SK-N-SH (cell line): Measurements from ENCODE around the gene ANKRD60. TPM values are rescaled to one million over a fixed set of nuclear protein-coding genes. Genes with fewer than 3 reads are reported as not detected.

Experiments used
- CTCF ChIA-PET: fragments of 300-600, 350-600 bp; formaldehyde crosslinking; extraction: SDS; loops from one replicate; lab custom pipeline; 2021; lab: Yijun Ruan, JAX
- POLR2A ChIA-PET: fragments of 350-600 bp; sonication (Branson Sonifier 250); formaldehyde crosslinking; extraction: SDS; loops from one replicate; lab custom pipeline; 2020; ENCODE audit warnings: antibody characterized with exemption, inconsistent platforms; lab: Yijun Ruan, JAX
- DNase-seq: peaks from one replicate; pipeline ENCODE4 v3.0.0; 2012
- H2AFZ ChIP-seq: fragments of 200-600 bp; sonication (generic); 2 replicates; pipeline ENCODE4 v1.8.1; 2016; ENCODE audit warnings: antibody characterized with exemption, mild to moderate bottlenecking, low read depth
- H3F3A ChIP-seq: fragments of 200-600 bp; sonication (generic); replicated peaks from 2 replicates; pipeline ENCODE3; 2016; ENCODE audit warnings: antibody characterized with exemption, mild to moderate bottlenecking; ENCODE audit not compliant: insufficient read depth
- H3K27ac ChIP-seq, 2 experiments: fragments of 200-500 bp in 1 of 2; fragments of 200-600 bp in 1 of 2; sonication (Bioruptor generic) in 1 of 2; sonication (generic), shearing (Covaris generic) in 1 of 2; 2 replicates each; pipeline versions ENCODE4 v1.5.1 to v1.6.1; 2014 to 2016; ENCODE audit warnings: low read depth in 2 of 2, inconsistent platforms in 1 of 2, low read length in 1 of 2, mild to moderate bottlenecking in 1 of 2, mixed read lengths in 1 of 2
- H3K27me3 ChIP-seq: fragments of 200-600 bp; sonication (generic), shearing (Covaris generic); 2 replicates; pipeline ENCODE4 v1.6.1; 2016; ENCODE audit warnings: mixed run types; ENCODE audit not compliant: insufficient read depth
- H3K36me3 ChIP-seq, 2 experiments: fragments of 200-500 bp in 1 of 2; fragments of 200-600 bp in 1 of 2; sonication (Bioruptor generic) in 1 of 2; sonication (generic) in 1 of 2; replicated peaks in 1 of 2; 2 replicates each; pipeline versions ENCODE3 to v1.5.1; 2014 to 2016; ENCODE audit warnings: low read length in 1 of 2, mild to moderate bottlenecking in 1 of 2; ENCODE audit not compliant: insufficient read depth in 2 of 2, control insufficient read depth in 1 of 2
- H3K4me1 ChIP-seq, 2 experiments: fragments of 200-500 bp in 1 of 2; fragments of 200-600 bp in 1 of 2; sonication (Bioruptor generic) in 1 of 2; sonication (generic), shearing (Covaris generic) in 1 of 2; 2 replicates each; pipeline versions ENCODE4 v1.5.1 to v1.6.1; 2014 to 2016; ENCODE audit warnings: low read depth in 1 of 2, low read length in 1 of 2, mixed run types in 1 of 2; ENCODE audit not compliant: insufficient read depth in 2 of 2, control insufficient read depth in 1 of 2
- H3K4me2 ChIP-seq: fragments of 200-600 bp; sonication (generic), shearing (Covaris generic); 2 replicates; pipeline ENCODE4 v1.6.1; 2017; ENCODE audit warnings: mixed run types
- H3K4me3 ChIP-seq, 2 experiments: fragments of 200-500 bp in 1 of 2; fragments of 200-600 bp in 1 of 2; sonication (Bioruptor generic) in 1 of 2; sonication (generic), shearing (Covaris generic) in 1 of 2; 2 replicates each; pipeline versions ENCODE4 v1.5.1 to v1.8.1; 2014 to 2016; ENCODE audit warnings: low read depth in 2 of 2, inconsistent platforms in 1 of 2, low read length in 1 of 2, mild to moderate bottlenecking in 1 of 2, mixed read lengths in 1 of 2, moderate library complexity in 1 of 2
- H3K79me2 ChIP-seq: fragments of 200-600 bp; sonication (generic); 2 replicates; pipeline ENCODE4 v1.8.1; 2017; ENCODE audit warnings: mild to moderate bottlenecking; ENCODE audit not compliant: insufficient read depth
- H3K9ac ChIP-seq: fragments of 200-600 bp; sonication (generic); 2 replicates; pipeline ENCODE4 v1.6.1; 2017; ENCODE audit warnings: mixed run types
- H3K9me2 ChIP-seq: fragments of 200-600 bp; sonication (generic); 2 replicates; pipeline ENCODE4 v1.6.1; 2017; ENCODE audit warnings: mixed run types
- H3K9me3 ChIP-seq: fragments of 200-600 bp; sonication (generic); 2 replicates; pipeline ENCODE4 v1.6.1; 2017; ENCODE audit warnings: mixed run types, mild to moderate bottlenecking, moderate library complexity
- H4K20me1 ChIP-seq: fragments of 200-600 bp; sonication (generic); 2 replicates; pipeline ENCODE4 v1.6.1; 2017; ENCODE audit warnings: mild to moderate bottlenecking, mixed run types; ENCODE audit not compliant: insufficient read depth
- CHD2 ChIP-seq: fragments of 150-350 bp; IDR thresholded peaks from 2 replicates; pipeline ENCODE4 v1.6.1; 2018; ENCODE audit warnings: low read length; ENCODE audit not compliant: partially characterized antibody
- EP300 ChIP-seq, 2 experiments: IDR thresholded peaks; 2 replicates each; pipeline versions ENCODE4 v1.4.0 to v1.6.1; 2012; ENCODE audit warnings: borderline replicate concordance in 1 of 2, low read depth in 1 of 2, low read length in 1 of 2
- EZH2phosphoT487 ChIP-seq: fragments of 200-600 bp; sonication (generic); IDR thresholded peaks from 2 replicates; pipeline ENCODE4 v1.6.1; 2017; ENCODE audit warnings: low read depth, mixed run types, mild to moderate bottlenecking, antibody characterized with exemption, moderate library complexity, borderline replicate concordance
- FOXJ3 ChIP-seq: sonication (generic); formaldehyde crosslinking; IDR thresholded peaks from 2 replicates; pipeline ENCODE4 v1.5.1; 2020; ENCODE audit warnings: mild to moderate bottlenecking, missing genetic modification reagents
- JUND ChIP-seq: IDR thresholded peaks from 2 replicates; pipeline ENCODE4 v1.4.0; 2012
- MXI1 ChIP-seq: IDR thresholded peaks from 2 replicates; pipeline ENCODE4 v1.6.1; 2012; ENCODE audit warnings: mild to moderate bottlenecking, low read depth, low read length, improper control_type of control experiment
- POLR2AphosphoS5 ChIP-seq: IDR thresholded peaks from 2 replicates; pipeline ENCODE4 v1.6.1; 2012; ENCODE audit warnings: low read depth, low read length
- RAD21 ChIP-seq: IDR thresholded peaks from 2 replicates; pipeline ENCODE4 v1.6.1; 2012; ENCODE audit warnings: mild to moderate bottlenecking, low read length
- RXRA ChIP-seq: IDR thresholded peaks from 2 replicates; pipeline ENCODE4 v1.4.0; 2012; ENCODE audit warnings: low read depth, mild to moderate bottlenecking, borderline replicate concordance
- YY1 ChIP-seq: IDR thresholded peaks from 2 replicates; pipeline ENCODE4 v1.4.0; 2012; ENCODE audit warnings: low read depth, mild to moderate bottlenecking
- WGBS: methylation state at CpG from one replicate; pipeline ENCODE4 v1.1.6; 2017; ENCODE audit warnings: low lambda C conversion rate; 5-methylcytosine and 5-hydroxymethylcytosine counted together
- polyA plus RNA-seq, 3 experiments: library from polyadenylated mRNA; depleted of rRNA; stranded (reverse); fragments of >200 nt; gene quantifications; 2 replicates each; pipeline ENCODE4 v1.2.3, GENCODE V29; 2012
- TF ChIP-seq, protein P1 (sequence below): IDR thresholded peaks from 2 replicates; pipeline ENCODE4 v1.4.0; 2012; ENCODE audit warnings: low read depth
- TF ChIP-seq, protein P2 (sequence below): fragments of 200-600 bp; sonication (generic); IDR thresholded peaks from 2 replicates; pipeline ENCODE4 v1.6.1; 2017; ENCODE audit warnings: antibody characterized with exemption, mild to moderate bottlenecking, moderate library complexity
- TF ChIP-seq, protein P3 (sequence below): IDR thresholded peaks from 2 replicates; pipeline ENCODE4 v1.4.0; 2012; ENCODE audit warnings: low read depth, borderline replicate concordance
- TF ChIP-seq, protein P4 (sequence below): fragments of 150-350 bp; IDR thresholded peaks from 2 replicates; pipeline ENCODE4 v1.6.1; 2016; ENCODE audit warnings: mild to moderate bottlenecking, low read depth, low read length
- TF ChIP-seq, protein P5 (sequence below): IDR thresholded peaks from 2 replicates; pipeline ENCODE4; 2012

Gene ANKRD60
- polyA plus RNA-seq, 1 of the 3 experiments (the other 2 are of a cell fraction), result not detected

DNA sequence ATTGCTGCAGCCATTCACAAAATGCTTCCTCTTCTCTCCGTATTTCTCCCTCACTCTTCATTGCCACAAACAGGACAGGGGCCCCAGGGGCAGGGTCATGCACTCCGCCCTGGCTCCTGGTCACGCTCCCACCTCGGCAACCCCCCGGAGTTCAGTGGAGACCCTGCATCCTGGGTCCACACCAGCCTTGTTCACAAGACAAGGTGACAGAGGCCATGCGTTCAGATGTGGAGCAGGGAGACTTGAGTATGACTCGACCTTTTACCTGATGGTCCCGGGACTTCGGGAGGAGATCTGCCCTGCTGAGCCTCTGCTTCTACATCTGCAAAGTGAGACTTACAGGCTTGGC is 49.4 kb downstream of the ANKRD60 start:
- ChIA-PET CTCF (interaction anchor here (1.0 to 3.6 kb wide), 25 partner anchors 8 to 663 kb away, joined by 3 to 23 read pairs (median 6); no protein-coding TSS in a partner anchor), POLR2A (no interaction called here)
- H3K9me3 ChIP-seq, result no peaks in the 10 kb centered on the region
- H3K4me1 ChIP-seq, result peaks cover 0 to 52% of the 10 kb centered on the region in 2 experiments; a peak in 2 of 4 replicates
- no peak overlapping the region for H3K9ac ChIP-seq
- no peaks in the 10 kb centered on the region for H3K9me2 ChIP-seq
- no peaks in the 10 kb centered on the region for H4K20me1 ChIP-seq
- H3K27ac ChIP-seq, result peak overlapping the region in 1 of 2 experiments; percentile 58; a peak in 1 of 4 replicates
- DNase-seq, result no peak
- H3K36me3 ChIP-seq, result no peaks in the 10 kb centered on the region
- TF ChIP-seq JUND (no peak), YY1 (no peak), RXRA (no peak)
- TF ChIP-seq, protein P1, sequence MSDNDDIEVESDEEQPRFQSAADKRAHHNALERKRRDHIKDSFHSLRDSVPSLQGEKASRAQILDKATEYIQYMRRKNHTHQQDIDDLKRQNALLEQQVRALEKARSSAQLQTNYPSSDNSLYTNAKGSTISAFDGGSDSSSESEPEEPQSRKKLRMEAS, result no peak
- TF ChIP-seq, protein P2, sequence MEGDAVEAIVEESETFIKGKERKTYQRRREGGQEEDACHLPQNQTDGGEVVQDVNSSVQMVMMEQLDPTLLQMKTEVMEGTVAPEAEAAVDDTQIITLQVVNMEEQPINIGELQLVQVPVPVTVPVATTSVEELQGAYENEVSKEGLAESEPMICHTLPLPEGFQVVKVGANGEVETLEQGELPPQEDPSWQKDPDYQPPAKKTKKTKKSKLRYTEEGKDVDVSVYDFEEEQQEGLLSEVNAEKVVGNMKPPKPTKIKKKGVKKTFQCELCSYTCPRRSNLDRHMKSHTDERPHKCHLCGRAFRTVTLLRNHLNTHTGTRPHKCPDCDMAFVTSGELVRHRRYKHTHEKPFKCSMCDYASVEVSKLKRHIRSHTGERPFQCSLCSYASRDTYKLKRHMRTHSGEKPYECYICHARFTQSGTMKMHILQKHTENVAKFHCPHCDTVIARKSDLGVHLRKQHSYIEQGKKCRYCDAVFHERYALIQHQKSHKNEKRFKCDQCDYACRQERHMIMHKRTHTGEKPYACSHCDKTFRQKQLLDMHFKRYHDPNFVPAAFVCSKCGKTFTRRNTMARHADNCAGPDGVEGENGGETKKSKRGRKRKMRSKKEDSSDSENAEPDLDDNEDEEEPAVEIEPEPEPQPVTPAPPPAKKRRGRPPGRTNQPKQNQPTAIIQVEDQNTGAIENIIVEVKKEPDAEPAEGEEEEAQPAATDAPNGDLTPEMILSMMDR, result no peak
- peak overlapping the region in 1 of 2 experiments; percentile 41; a peak in 1 of 4 replicates for H3K4me3 ChIP-seq
- H3K27me3 ChIP-seq, result no peaks in the 10 kb centered on the region
- H3F3A ChIP-seq, result no peaks in the 10 kb centered on the region
- no peaks in the 10 kb centered on the region for H3K79me2 ChIP-seq
- WGBS, result 80% methylated on average over 9 of the region's 9 CpGs
- H2AFZ ChIP-seq, result peak overlapping the region; percentile 91
- peak overlapping the region; percentile 76 for H3K4me2 ChIP-seq

DNA sequence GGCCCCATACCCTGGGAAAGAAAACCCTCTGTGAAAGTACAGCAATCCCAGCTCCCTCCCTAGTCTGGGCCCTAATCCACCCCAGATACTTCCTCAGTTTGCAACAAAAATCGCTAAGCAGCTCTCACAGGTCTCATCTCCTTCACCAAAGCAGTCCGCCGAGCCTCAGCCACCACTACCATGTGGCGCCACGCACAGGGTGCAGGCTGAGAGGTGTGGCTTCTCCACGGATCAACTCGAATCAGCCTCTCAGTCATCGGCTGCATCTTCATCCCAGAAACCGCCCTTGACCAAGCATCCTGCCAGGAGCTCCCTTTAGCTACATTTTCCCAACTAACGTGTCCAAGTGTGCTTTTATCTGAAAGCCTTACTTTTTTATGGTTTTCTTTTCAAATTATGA is 50.7 kb downstream of the ANKRD60 start:
- Histone ChIP-seq H3K9me3 (no peaks in the 10 kb centered on the region), H4K20me1 (no peaks in the 10 kb centered on the region), H3K9me2 (no peaks in the 10 kb centered on the region), H2AFZ (no peak overlapping the region), H3K79me2 (no peaks in the 10 kb centered on the region), H3K27me3 (no peaks in the 10 kb centered on the region), H3F3A (no peaks in the 10 kb centered on the region), H3K27ac (peak overlapping the region in 1 of 2 experiments; percentile 99; a peak in 1 of 4 replicates), H3K4me1 (peaks cover 0 to 59% of the 10 kb centered on the region in 2 experiments; a peak in 2 of 4 replicates), H3K36me3 (no peaks in the 10 kb centered on the region), H3K4me3 (no peak overlapping the region), H3K4me2 (no peak overlapping the region), H3K9ac (no peak overlapping the region)
- POLR2A ChIA-PET, result no interaction called here
- WGBS, result 92% methylated on average over 10 of the region's 10 CpGs
- TF ChIP-seq EZH2phosphoT487, result no peak
- no peak for TF ChIP-seq FOXJ3 (CRISPR knock-in tag)
- no peak for TF ChIP-seq YY1
- no peak for TF ChIP-seq RAD21
- TF ChIP-seq CHD2, result no peak
- TF ChIP-seq, protein P3, sequence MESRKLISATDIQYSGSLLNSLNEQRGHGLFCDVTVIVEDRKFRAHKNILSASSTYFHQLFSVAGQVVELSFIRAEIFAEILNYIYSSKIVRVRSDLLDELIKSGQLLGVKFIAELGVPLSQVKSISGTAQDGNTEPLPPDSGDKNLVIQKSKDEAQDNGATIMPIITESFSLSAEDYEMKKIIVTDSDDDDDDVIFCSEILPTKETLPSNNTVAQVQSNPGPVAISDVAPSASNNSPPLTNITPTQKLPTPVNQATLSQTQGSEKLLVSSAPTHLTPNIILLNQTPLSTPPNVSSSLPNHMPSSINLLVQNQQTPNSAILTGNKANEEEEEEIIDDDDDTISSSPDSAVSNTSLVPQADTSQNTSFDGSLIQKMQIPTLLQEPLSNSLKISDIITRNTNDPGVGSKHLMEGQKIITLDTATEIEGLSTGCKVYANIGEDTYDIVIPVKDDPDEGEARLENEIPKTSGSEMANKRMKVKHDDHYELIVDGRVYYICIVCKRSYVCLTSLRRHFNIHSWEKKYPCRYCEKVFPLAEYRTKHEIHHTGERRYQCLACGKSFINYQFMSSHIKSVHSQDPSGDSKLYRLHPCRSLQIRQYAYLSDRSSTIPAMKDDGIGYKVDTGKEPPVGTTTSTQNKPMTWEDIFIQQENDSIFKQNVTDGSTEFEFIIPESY, result no peak
- TF ChIP-seq, protein P4, sequence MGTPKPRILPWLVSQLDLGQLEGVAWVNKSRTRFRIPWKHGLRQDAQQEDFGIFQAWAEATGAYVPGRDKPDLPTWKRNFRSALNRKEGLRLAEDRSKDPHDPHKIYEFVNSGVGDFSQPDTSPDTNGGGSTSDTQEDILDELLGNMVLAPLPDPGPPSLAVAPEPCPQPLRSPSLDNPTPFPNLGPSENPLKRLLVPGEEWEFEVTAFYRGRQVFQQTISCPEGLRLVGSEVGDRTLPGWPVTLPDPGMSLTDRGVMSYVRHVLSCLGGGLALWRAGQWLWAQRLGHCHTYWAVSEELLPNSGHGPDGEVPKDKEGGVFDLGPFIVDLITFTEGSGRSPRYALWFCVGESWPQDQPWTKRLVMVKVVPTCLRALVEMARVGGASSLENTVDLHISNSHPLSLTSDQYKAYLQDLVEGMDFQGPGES, result no peak
- TF ChIP-seq, protein P2, result no peak
- TF ChIP-seq, protein P5, sequence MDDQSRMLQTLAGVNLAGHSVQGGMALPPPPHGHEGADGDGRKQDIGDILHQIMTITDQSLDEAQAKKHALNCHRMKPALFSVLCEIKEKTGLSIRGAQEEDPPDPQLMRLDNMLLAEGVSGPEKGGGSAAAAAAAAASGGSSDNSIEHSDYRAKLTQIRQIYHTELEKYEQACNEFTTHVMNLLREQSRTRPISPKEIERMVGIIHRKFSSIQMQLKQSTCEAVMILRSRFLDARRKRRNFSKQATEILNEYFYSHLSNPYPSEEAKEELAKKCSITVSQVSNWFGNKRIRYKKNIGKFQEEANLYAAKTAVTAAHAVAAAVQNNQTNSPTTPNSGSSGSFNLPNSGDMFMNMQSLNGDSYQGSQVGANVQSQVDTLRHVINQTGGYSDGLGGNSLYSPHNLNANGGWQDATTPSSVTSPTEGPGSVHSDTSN, result no peak
- no peak for TF ChIP-seq EP300 (IDR thresholded peaks at IDR 0.05; ENCODE audit: borderline replicate concordance in 1 of 2, low read depth in 1 of 2, low read length in 1 of 2)
- no peak for TF ChIP-seq MXI1
- no peak for TF ChIP-seq POLR2AphosphoS5
- DNase-seq, result no peak
- CTCF ChIA-PET, result interaction anchor here (0.9 to 3.6 kb wide), 6 partner anchors 32 to 583 kb away, joined by 3 to 20 read pairs (median 9); no protein-coding TSS in a partner anchor
